ENCODE measurements around the gene FGF3.

GRCh38 chr11:69816671-69817070, 2.5 kb downstream of the FGF3 start:
- TF ChIP-seq EZH2 (IDR thresholded peaks at IDR 0.05; ENCODE audit: borderline replicate concordance, low read length), result peak; percentile 16
- no peak for TF ChIP-seq CTCF (conservative IDR thresholded peaks at IDR 0.05 in 1 of 2, IDR thresholded peaks at IDR 0.05 in 1 of 2; ENCODE audit: extremely low read depth in 1 of 2, insufficient read depth in 1 of 2, low read depth in 1 of 2, low read length in 2 of 2)
